Nephron progenitor cell (in vitro differentiated cells): Measurements from ENCODE around the gene SLC22A4.
A peak's percentile ranks its signal among the peaks of the same experiment; 100 is the strongest.

Source experiments
- DNase-seq: peaks from one replicate; pipeline ENCODE4 v3.0.0; 2021
- H3K27ac Mint-ChIP-seq: 2 replicates; pipeline ENCODE4 v1.8.0; 2021; ENCODE audit warnings: mild to moderate bottlenecking, moderate library complexity, mixed read lengths
- H3K27me3 Mint-ChIP-seq: 2 replicates; pipeline ENCODE4 v1.8.0; 2021; ENCODE audit warnings: mild to moderate bottlenecking, low read depth, mixed read lengths; ENCODE audit not compliant: poor library complexity
- H3K36me3 Mint-ChIP-seq: 2 replicates; pipeline ENCODE4 v1.8.0; 2021; ENCODE audit warnings: low read depth, mixed read lengths
- H3K4me1 Mint-ChIP-seq: 2 replicates; pipeline ENCODE4 v1.8.0; 2021; ENCODE audit warnings: mixed read lengths
- H3K4me3 Mint-ChIP-seq: 2 replicates; pipeline ENCODE4 v1.8.0; 2021; ENCODE audit warnings: mild to moderate bottlenecking, moderate library complexity, mixed read lengths
- H3K9me3 Mint-ChIP-seq: 2 replicates; pipeline ENCODE4 v1.8.0; 2021; ENCODE audit warnings: mild to moderate bottlenecking, moderate library complexity, mixed read lengths
- TF ChIP-seq, protein P1 (sequence below): fragments of 200-600 bp; sonication (generic); IDR thresholded peaks from 2 replicates; pipeline ENCODE4 v1.5.0; 2021; ENCODE audit warnings: antibody characterized with exemption

Gene SLC22A4

DNA sequence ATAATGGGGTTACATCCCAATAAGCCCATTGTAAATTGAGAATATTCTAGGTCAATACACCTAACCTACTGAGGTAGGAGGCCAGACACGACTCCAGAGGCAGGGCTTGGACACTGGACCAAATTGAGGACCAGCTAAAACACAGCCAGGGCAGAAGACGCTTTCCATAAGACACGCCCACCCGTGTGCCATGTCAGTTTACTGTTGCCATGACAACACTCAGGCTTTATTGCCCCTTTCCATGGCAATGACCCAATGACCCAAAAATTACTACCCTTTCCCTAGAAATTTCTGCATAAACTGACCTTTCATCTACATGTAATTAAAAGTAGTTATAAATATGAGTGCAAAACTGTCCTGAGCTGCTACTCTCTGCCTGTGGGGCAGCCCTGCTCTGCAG is 31.5 kb downstream of the SLC22A4 start:
- DNase-seq: peak; percentile 18
- no peaks in the 10 kb centered on the region for H3K27me3 Mint-ChIP-seq
- H3K36me3 Mint-ChIP-seq: no peaks in the 10 kb centered on the region
- H3K4me1 Mint-ChIP-seq: peaks cover 25% of the 10 kb centered on the region
- H3K27ac Mint-ChIP-seq: no peak overlapping the region
- TF ChIP-seq, protein P1, sequence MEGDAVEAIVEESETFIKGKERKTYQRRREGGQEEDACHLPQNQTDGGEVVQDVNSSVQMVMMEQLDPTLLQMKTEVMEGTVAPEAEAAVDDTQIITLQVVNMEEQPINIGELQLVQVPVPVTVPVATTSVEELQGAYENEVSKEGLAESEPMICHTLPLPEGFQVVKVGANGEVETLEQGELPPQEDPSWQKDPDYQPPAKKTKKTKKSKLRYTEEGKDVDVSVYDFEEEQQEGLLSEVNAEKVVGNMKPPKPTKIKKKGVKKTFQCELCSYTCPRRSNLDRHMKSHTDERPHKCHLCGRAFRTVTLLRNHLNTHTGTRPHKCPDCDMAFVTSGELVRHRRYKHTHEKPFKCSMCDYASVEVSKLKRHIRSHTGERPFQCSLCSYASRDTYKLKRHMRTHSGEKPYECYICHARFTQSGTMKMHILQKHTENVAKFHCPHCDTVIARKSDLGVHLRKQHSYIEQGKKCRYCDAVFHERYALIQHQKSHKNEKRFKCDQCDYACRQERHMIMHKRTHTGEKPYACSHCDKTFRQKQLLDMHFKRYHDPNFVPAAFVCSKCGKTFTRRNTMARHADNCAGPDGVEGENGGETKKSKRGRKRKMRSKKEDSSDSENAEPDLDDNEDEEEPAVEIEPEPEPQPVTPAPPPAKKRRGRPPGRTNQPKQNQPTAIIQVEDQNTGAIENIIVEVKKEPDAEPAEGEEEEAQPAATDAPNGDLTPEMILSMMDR: no peak
- no peak overlapping the region for H3K4me3 Mint-ChIP-seq
- no peaks in the 10 kb centered on the region for H3K9me3 Mint-ChIP-seq

GRCh38 chr5:132327252-132327955 is 33.2 kb downstream of the SLC22A4 start:
- no peaks in the 10 kb centered on the region for H3K36me3 Mint-ChIP-seq
- no peak for DNase-seq

GRCh38 chr5:132334812-132335211 is 40.6 kb downstream of the SLC22A4 start:
- H3K27ac Mint-ChIP-seq: no peak overlapping the region
- H3K4me3 Mint-ChIP-seq: no peak overlapping the region
- peaks cover 14% of the 10 kb centered on the region for H3K36me3 Mint-ChIP-seq
- H3K9me3 Mint-ChIP-seq: peaks cover 18% of the 10 kb centered on the region
- H3K27me3 Mint-ChIP-seq: peaks cover 12% of the 10 kb centered on the region
- TF ChIP-seq, protein P1: no peak
- no peak for DNase-seq
- no peaks in the 10 kb centered on the region for H3K4me1 Mint-ChIP-seq

More at GRCh38 chr5:132327252-132327955, 33.2 kb downstream of the SLC22A4 start:
- TF ChIP-seq, protein P1: no peak
- H3K4me1 Mint-ChIP-seq: peaks cover 19% of the 10 kb centered on the region
- H3K27ac Mint-ChIP-seq: no peak overlapping the region
- peaks cover 3% of the 10 kb centered on the region for H3K27me3 Mint-ChIP-seq
- H3K9me3 Mint-ChIP-seq: no peaks in the 10 kb centered on the region
- no peak overlapping the region for H3K4me3 Mint-ChIP-seq

DNA sequence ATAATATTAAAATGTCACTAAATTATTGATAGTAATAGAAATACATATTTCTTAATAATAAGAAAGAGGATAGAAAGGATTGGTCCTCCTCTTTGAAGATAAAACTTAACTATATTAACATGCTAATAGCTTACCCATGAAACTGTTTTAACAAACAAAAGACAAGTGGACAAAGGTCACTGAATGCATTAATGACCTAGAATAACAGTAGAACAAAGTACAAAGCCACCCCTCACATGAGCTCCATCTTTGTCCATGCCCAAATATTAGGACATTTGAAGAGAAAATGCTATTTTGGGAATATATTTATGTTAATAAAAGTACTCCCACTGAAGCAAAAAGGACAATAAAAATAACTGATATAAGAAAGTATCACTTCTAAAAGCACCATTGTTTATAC is 41.2 kb downstream of the SLC22A4 start:
- TF ChIP-seq, protein P1: no peak
- Mint-ChIP-seq H3K27ac (no peak overlapping the region), H3K9me3 (peaks cover 18% of the 10 kb centered on the region), H3K36me3 (peaks cover 20% of the 10 kb centered on the region), H3K4me3 (no peak overlapping the region), H3K4me1 (no peaks in the 10 kb centered on the region), H3K27me3 (peaks cover 12% of the 10 kb centered on the region)
- DNase-seq: no peak

GRCh38 chr5:132339502-132339901 is 45.3 kb downstream of the SLC22A4 start:
- Mint-ChIP-seq H3K27ac (no peak overlapping the region), H3K27me3 (peaks cover 7% of the 10 kb centered on the region), H3K4me3 (no peak overlapping the region), H3K36me3 (peaks cover 20% of the 10 kb centered on the region), H3K9me3 (peaks cover 18% of the 10 kb centered on the region), H3K4me1 (no peaks in the 10 kb centered on the region)
- no peak for DNase-seq
- TF ChIP-seq, protein P1: no peak
